ENCODE measurements around the gene CARD19.

The CARD19 gene

GRCh38 chr9:93064392-93065134, 31.5 kb upstream of the CARD19 start:
- peak; percentile 97 for DNase-seq

- no peak for DNase-seq
These were observed 30.8 kb upstream of the CARD19 start for GRCh38 chr9:93065135-93065720.

GRCh38 chr9:93066978-93067603, 28.9 kb upstream of the CARD19 start:
- no peak for DNase-seq

GRCh38 chr9:93068956-93069355, 27.1 kb upstream of the CARD19 start:
- no peak for DNase-seq

GRCh38 chr9:93071464-93071863, 24.6 kb upstream of the CARD19 start:
- no peak for DNase-seq

GRCh38 chr9:93072383-93072795, 23.6 kb upstream of the CARD19 start:
- no peak for DNase-seq

GRCh38 chr9:93076101-93076791, 19.8 kb upstream of the CARD19 start:
- DNase-seq: no peak

- no peak for DNase-seq
These were observed 19.3 kb upstream of the CARD19 start for GRCh38 chr9:93076792-93077128.

GRCh38 chr9:93077367-93077766, 18.6 kb upstream of the CARD19 start:
- no peak for DNase-seq

GRCh38 chr9:93077811-93078210, 18.2 kb upstream of the CARD19 start:
- DNase-seq: no peak

GRCh38 chr9:93079371-93079770, 16.6 kb upstream of the CARD19 start:
- no peak for DNase-seq

GRCh38 chr9:93080406-93080805, 15.6 kb upstream of the CARD19 start:
- no peak for DNase-seq

- DNase-seq: no peak
These were observed 14.9 kb upstream of the CARD19 start for GRCh38 chr9:93081081-93081529.

- DNase-seq: no peak
These were observed 14.1 kb upstream of the CARD19 start for GRCh38 chr9:93081931-93082330.

GRCh38 chr9:93082841-93083411, 13.1 kb upstream of the CARD19 start:
- no peak for DNase-seq

GRCh38 chr9:93083592-93084470, 12.2 kb upstream of the CARD19 start:
- peak; percentile 76 for DNase-seq

- no peak for DNase-seq
These were observed 11.5 kb upstream of the CARD19 start for GRCh38 chr9:93084471-93084881.

- no peak for DNase-seq
These were observed 10.3 kb upstream of the CARD19 start for GRCh38 chr9:93085676-93086075.

GRCh38 chr9:93086447-93087224, 9.4 kb upstream of the CARD19 start:
- no peak for DNase-seq

GRCh38 chr9:93087971-93088655, 7.9 kb upstream of the CARD19 start:
- no peak for DNase-seq

- DNase-seq: no peak
These were observed 7.4 kb upstream of the CARD19 start for GRCh38 chr9:93088656-93089015.

All from activated CD4-positive, alpha-beta T cell treated with anti-CD3 and anti-CD28 coated beads, Interleukin-2, amount 50 U/mL, for 16 hours (primary cell).